ENCODE results near the gene MAD1L1. TPM values are rescaled to one million over a fixed set of nuclear protein-coding genes. Genes with fewer than 3 reads are reported as not detected.

MAD1L1 gene
- total and polyA plus RNA-seq, 3 donors from 2014 or later = 63.1 to 149 (median 94.6) TPM

GRCh38 chr7:1894313-1894900 is 338.3 kb downstream of the MAD1L1 start:
- DNase-seq = no peak
- Histone ChIP-seq H3K36me3 (ENCODE audit: low read depth, missing control alignments) (no peaks in the 10 kb centered on the region), H3K9me3 (no peaks in the 10 kb centered on the region), H3K4me1 (peaks cover 3% of the 10 kb centered on the region), H3K4me3 (no peak overlapping the region), H3K27ac (no peak overlapping the region), H3K27me3 (no peaks in the 10 kb centered on the region)
- TF ChIP-seq, protein P1, sequence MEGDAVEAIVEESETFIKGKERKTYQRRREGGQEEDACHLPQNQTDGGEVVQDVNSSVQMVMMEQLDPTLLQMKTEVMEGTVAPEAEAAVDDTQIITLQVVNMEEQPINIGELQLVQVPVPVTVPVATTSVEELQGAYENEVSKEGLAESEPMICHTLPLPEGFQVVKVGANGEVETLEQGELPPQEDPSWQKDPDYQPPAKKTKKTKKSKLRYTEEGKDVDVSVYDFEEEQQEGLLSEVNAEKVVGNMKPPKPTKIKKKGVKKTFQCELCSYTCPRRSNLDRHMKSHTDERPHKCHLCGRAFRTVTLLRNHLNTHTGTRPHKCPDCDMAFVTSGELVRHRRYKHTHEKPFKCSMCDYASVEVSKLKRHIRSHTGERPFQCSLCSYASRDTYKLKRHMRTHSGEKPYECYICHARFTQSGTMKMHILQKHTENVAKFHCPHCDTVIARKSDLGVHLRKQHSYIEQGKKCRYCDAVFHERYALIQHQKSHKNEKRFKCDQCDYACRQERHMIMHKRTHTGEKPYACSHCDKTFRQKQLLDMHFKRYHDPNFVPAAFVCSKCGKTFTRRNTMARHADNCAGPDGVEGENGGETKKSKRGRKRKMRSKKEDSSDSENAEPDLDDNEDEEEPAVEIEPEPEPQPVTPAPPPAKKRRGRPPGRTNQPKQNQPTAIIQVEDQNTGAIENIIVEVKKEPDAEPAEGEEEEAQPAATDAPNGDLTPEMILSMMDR (IDR thresholded peaks at IDR 0.05) = no peak
- TF ChIP-seq POLR2A (IDR thresholded peaks at IDR 0.05) = no peak
- WGBS, 2 donors = 95 to 97% methylated on average over 9 of the region's 9 CpGs
- intact Hi-C loops (cut with DNase I; ENCODE audit: low total_unique reads) = no loop called here

DNA sequence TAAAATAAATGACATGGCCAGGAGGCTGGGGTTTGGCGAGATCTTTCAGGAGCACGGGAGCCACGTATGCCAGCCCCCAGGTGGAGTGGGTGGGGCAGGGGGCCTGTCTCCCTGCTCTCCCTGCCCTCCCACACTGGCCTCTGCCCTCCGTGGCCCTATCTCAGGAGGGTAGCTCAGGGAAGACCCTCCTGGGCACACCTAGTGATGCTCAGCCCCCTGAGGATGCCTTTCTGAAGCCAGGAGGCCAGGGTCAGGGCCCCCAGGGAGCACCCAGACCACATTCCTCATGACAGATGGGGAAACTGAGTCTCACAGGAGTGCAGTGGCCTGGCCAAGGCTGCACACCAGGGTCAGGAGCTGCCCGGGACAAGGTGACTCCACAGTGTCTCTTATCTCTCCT is 339.3 kb downstream of the MAD1L1 start:
- DNase-seq = no peak
- H3K27ac ChIP-seq = no peak overlapping the region
- H3K9me3 ChIP-seq = no peaks in the 10 kb centered on the region
- no peak for TF ChIP-seq POLR2A (IDR thresholded peaks at IDR 0.05)
- TF ChIP-seq, protein P1 (IDR thresholded peaks at IDR 0.05) = no peak
- H3K27me3 ChIP-seq = no peaks in the 10 kb centered on the region
- H3K4me1 ChIP-seq = no peaks in the 10 kb centered on the region
- no peak overlapping the region for H3K4me3 ChIP-seq
- intact Hi-C loops (cut with DNase I; ENCODE audit: low total_unique reads) = no loop called here
- WGBS, 2 donors = 73 to 93% methylated on average over 3 to 5 of the region's 5 CpGs
- H3K36me3 ChIP-seq (ENCODE audit: low read depth, missing control alignments) = no peaks in the 10 kb centered on the region

GRCh38 chr7:1893036-1893435 is 339.7 kb downstream of the MAD1L1 start:
- Histone ChIP-seq H3K4me3 (no peak overlapping the region), H3K9me3 (no peaks in the 10 kb centered on the region), H3K27ac (no peak overlapping the region), H3K27me3 (no peaks in the 10 kb centered on the region), H3K4me1 (no peaks in the 10 kb centered on the region), H3K36me3 (ENCODE audit: low read depth, missing control alignments) (no peaks in the 10 kb centered on the region)
- intact Hi-C loops (cut with DNase I; ENCODE audit: low total_unique reads) = no loop called here
- no peak for DNase-seq
- 73 to 86% methylated on average over 11 of the region's 11 CpGs for WGBS, 2 donors
- TF ChIP-seq, protein P1 (IDR thresholded peaks at IDR 0.05) = no peak
- TF ChIP-seq POLR2A (IDR thresholded peaks at IDR 0.05) = no peak

GRCh38 chr7:1892011-1892965 is 340.5 kb downstream of the MAD1L1 start:
- no peak for DNase-seq
- Histone ChIP-seq H3K9me3 (no peaks in the 10 kb centered on the region), H3K27ac (no peak overlapping the region), H3K36me3 (ENCODE audit: low read depth, missing control alignments) (no peaks in the 10 kb centered on the region), H3K4me3 (no peak overlapping the region), H3K4me1 (no peaks in the 10 kb centered on the region), H3K27me3 (no peaks in the 10 kb centered on the region)
- intact Hi-C loops (cut with DNase I; ENCODE audit: low total_unique reads) = no loop called here
- WGBS, 2 donors = 95 to 96% methylated on average over 39 of the region's 39 CpGs
- TF ChIP-seq, protein P1 (IDR thresholded peaks at IDR 0.05) = no peak
- no peak for TF ChIP-seq POLR2A (IDR thresholded peaks at IDR 0.05)
